Right atrium auricular region (tissue), 2 donors: ENCODE measurements around the gene TSSK1B. TPM values are rescaled to one million over a fixed set of nuclear protein-coding genes. Genes with fewer than 3 reads are reported as not detected.
"Not testable (repeated sequence)": the region's sequence is repeated elsewhere in the genome, so short reads cannot be mapped to it uniquely, and the experiment has no call there.

Source experiments
- DNase-seq: peaks from one replicate; pipeline ENCODE4 v3.0.0-alpha.2; 2019; ENCODE audit warnings: low spot score
- H3K27ac ChIP-seq, 2 donors: fragments of 200-600 bp; sonication (generic); 1 replicate in 1 of 2; 2 replicates in 1 of 2; pipeline ENCODE4 v1.5.1; 2016 to 2019
- H3K27me3 ChIP-seq, 2 donors: fragments of 200-600 bp; sonication (generic); one replicate each; pipeline versions ENCODE4 v1.5.1 to v1.6.0; 2017 to 2019
- H3K36me3 ChIP-seq: fragments of 200-600 bp; sonication (generic); one replicate; pipeline ENCODE4 v1.5.1; 2016
- H3K4me1 ChIP-seq, 2 donors: fragments of 200-600 bp; sonication (generic); one replicate each; pipeline versions ENCODE4 v1.5.1 to v1.6.0; 2017 to 2019
- H3K4me3 ChIP-seq, 2 donors: fragments of 200-600 bp; sonication (generic); 1 replicate in 1 of 2; 2 replicates in 1 of 2; pipeline ENCODE4 v1.5.1; 2017 to 2019; ENCODE audit warnings: mild to moderate bottlenecking in 1 of 2, moderate library complexity in 1 of 2
- H3K9me3 ChIP-seq, 2 donors: fragments of 200-600 bp; sonication (generic); one replicate each; pipeline ENCODE4 v1.5.1; 2019
- total RNA-seq, 2 donors: library from RNA; depleted of rRNA; stranded (reverse); fragments of >200 nt; gene quantifications; one replicate each; pipeline ENCODE4 v1.1.0, GENCODE V29; 2016
- TF ChIP-seq, protein P1 (sequence below), 2 donors: fragments of 200-600 bp; sonication (generic); IDR thresholded peaks; one replicate each; pipeline ENCODE4 v1.5.1; 2019; ENCODE audit warnings: antibody characterized with exemption in 2 of 2

Gene TSSK1B, protein sequence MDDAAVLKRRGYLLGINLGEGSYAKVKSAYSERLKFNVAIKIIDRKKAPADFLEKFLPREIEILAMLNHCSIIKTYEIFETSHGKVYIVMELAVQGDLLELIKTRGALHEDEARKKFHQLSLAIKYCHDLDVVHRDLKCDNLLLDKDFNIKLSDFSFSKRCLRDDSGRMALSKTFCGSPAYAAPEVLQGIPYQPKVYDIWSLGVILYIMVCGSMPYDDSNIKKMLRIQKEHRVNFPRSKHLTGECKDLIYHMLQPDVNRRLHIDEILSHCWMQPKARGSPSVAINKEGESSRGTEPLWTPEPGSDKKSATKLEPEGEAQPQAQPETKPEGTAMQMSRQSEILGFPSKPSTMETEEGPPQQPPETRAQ
- not detected for total RNA-seq

DNA sequence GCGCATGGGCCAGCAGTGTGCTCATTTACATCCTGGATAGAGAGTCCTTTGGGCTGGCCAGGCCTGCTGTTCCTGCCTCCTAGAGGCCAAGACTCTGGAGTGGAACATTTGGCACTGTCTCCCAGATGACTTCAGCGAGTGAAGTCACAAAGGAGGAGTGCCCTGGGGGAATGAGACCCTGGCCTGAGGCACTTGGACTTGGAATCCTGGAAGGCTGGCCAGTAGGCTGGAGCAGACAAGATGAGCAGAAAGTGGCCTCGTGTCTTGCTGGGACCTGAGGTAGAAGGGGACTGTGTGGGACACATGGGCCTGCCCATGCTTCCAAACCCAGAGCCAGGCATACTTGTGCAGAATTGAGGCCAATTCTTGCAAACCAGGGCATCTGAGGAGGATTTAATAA, at the start of gene TSSK1B:
Gene TSSK1B (minus strand): TSS at position 101 of the 400 bp plus-strand sequence. CDS start 150 bp downstream, outside the sequence.
- no peaks in the 10 kb centered on the region for H3K36me3 ChIP-seq
- peaks cover 0 to 15% of the 10 kb centered on the region in 2 donors for H3K4me1 ChIP-seq
- no peaks in the 10 kb centered on the region for H3K27me3 ChIP-seq
- H3K27ac ChIP-seq, result no peak within 1 kb of the TSS
- DNase-seq, result no peak
- TF ChIP-seq, protein P1, sequence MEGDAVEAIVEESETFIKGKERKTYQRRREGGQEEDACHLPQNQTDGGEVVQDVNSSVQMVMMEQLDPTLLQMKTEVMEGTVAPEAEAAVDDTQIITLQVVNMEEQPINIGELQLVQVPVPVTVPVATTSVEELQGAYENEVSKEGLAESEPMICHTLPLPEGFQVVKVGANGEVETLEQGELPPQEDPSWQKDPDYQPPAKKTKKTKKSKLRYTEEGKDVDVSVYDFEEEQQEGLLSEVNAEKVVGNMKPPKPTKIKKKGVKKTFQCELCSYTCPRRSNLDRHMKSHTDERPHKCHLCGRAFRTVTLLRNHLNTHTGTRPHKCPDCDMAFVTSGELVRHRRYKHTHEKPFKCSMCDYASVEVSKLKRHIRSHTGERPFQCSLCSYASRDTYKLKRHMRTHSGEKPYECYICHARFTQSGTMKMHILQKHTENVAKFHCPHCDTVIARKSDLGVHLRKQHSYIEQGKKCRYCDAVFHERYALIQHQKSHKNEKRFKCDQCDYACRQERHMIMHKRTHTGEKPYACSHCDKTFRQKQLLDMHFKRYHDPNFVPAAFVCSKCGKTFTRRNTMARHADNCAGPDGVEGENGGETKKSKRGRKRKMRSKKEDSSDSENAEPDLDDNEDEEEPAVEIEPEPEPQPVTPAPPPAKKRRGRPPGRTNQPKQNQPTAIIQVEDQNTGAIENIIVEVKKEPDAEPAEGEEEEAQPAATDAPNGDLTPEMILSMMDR (IDR thresholded peaks at IDR 0.05), result no peak
- H3K4me3 ChIP-seq, result no peak within 1 kb of the TSS
- no peaks in the 10 kb centered on the region for H3K9me3 ChIP-seq

DNA sequence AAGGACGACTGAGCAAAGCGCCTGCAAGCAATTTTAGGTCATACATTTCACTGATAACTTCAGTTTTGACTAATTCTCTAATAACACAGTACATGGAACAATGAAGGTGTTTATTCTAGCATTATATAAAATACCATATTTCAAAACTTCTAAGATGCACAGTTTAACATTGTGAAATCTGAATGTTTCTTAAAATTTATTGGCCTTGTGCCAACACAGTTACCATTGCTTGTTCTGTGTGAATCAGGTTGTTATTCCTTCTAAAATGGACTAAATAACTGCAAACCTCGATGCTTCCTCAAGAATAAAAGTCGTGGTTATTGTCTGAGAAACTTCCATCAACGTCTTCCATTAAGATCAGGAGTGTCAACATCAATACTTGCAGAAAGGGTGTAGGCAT, 45.5 kb upstream of the TSSK1B start:
- TF ChIP-seq, protein P1 (IDR thresholded peaks at IDR 0.05), result no peak
- Histone ChIP-seq H3K4me3 (no peak overlapping the region), H3K27me3 (no peaks in the 10 kb centered on the region), H3K9me3 (no peaks in the 10 kb centered on the region), H3K4me1 (no peaks in the 10 kb centered on the region), H3K27ac (no peak overlapping the region), H3K36me3 (no peaks in the 10 kb centered on the region)
- no peak for DNase-seq

DNA sequence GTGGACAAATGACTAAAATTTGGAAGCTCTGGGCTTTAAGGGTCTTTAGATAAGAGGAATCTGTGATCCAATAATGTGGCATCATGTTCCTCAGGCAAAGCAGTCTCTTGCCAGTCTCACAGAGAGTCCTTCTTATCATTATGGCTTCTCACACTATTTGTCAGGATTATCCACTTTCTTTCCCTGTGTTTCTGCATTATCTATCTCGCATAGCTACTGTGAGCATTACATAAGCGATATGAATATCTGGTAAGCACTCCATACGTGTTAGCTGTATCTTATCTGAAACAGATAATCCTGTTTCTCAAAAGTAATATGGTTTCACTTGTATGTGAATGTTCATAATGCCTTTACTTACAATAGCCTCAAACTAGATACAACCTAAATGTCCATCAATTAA, 43.9 kb upstream of the TSSK1B start:
- no peak overlapping the region for H3K27ac ChIP-seq
- no peaks in the 10 kb centered on the region for H3K36me3 ChIP-seq
- no peak for DNase-seq
- peaks cover 0 to 7% of the 10 kb centered on the region in 2 donors for H3K4me1 ChIP-seq
- TF ChIP-seq, protein P1 (IDR thresholded peaks at IDR 0.05), result no peak
- no peaks in the 10 kb centered on the region for H3K27me3 ChIP-seq
- no peak overlapping the region for H3K4me3 ChIP-seq
- H3K9me3 ChIP-seq, result no peaks in the 10 kb centered on the region

DNA sequence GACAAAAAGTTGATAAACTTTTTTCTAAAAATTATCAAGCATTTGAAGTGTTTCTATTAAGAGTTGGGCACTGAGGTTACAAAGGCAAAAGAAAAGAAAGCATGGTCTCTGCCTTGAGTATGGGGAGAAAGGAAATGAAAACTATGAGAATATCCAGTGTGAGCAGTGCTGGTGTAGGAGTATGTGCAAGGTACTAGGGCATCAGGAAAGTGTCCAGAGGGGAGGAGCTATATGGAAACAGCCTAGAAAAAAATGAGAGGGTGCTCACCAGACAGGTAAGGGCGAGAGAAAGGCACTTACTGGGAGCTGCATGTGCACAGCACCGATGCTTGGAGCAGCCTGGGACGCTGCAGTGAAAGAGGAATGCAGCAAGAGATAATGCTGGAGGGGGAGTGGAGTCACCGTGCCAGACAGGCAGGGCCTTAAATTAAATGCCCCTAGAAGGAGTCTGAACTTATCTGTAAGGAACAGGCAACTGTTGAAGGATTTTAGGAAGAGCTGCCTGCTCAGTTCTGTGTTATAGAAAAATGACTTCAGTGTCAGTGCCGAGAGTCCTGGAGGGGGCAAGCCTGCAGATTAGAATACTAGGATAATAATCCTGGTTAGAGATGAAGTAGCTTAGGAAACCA, 39.4 kb upstream of the TSSK1B start:
- H3K36me3 ChIP-seq, result no peaks in the 10 kb centered on the region
- H3K27ac ChIP-seq, result no peak overlapping the region
- DNase-seq, result no peak
- H3K4me1 ChIP-seq, result peaks cover 0 to 7% of the 10 kb centered on the region in 2 donors
- no peak overlapping the region for H3K4me3 ChIP-seq
- TF ChIP-seq, protein P1 (IDR thresholded peaks at IDR 0.05), result no peak
- no peaks in the 10 kb centered on the region for H3K27me3 ChIP-seq
- H3K9me3 ChIP-seq, result no peaks in the 10 kb centered on the region

DNA sequence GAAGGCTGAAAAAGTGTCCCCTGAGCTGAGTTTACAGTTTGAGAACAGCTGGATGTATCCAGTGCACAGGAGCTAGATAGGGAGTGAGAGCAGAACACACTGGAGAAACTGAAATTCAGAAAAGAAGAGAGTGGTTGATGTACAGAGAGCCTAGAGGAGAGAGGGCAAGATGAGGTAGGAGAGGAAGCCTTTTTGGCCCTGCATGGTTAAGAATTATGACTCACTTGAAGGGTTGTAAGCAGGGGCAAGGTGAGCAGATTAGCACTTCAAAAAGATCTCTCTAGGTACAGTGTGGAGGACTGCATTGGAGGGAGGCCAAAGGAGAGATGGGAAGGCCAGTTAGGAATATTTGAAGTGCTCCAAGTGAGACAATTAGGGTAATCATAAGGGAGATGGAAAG, 28.2 kb upstream of the TSSK1B start:
- TF ChIP-seq, protein P1 (IDR thresholded peaks at IDR 0.05), result no peak
- H3K4me3 ChIP-seq, result no peak overlapping the region
- no peaks in the 10 kb centered on the region for H3K4me1 ChIP-seq
- H3K36me3 ChIP-seq, result no peaks in the 10 kb centered on the region
- no peak overlapping the region for H3K27ac ChIP-seq
- H3K27me3 ChIP-seq, result no peaks in the 10 kb centered on the region
- H3K9me3 ChIP-seq, result no peaks in the 10 kb centered on the region
- DNase-seq, result no peak

DNA sequence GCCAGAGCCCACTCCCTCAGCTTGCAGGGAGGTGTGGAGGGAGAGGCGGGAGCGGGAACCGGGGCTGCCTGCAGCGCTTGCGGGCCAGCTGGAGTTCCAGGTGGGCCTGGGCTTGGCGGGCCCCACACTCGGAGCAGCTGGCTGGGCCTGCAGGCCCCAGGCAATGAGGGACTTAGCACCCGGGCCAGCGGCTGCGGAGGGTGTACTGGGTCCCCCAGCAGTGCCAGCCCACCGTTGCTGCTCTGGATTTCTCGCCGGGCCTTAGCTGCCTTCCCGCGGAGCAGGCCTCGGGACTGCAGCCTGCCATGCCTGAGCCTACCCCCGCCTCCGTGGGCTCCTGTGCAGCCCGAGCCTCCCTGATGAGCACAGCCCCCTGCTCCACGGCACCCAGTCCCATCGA, 22.3 kb upstream of the TSSK1B start:
- H3K4me3 ChIP-seq, DNase-seq, H3K36me3 ChIP-seq, H3K27ac ChIP-seq, H3K9me3 ChIP-seq, H3K27me3 ChIP-seq, H3K4me1 ChIP-seq: not testable (repeated sequence)
